ENCODE data around the gene VAMP1. TPM values are rescaled to one million over a fixed set of nuclear protein-coding genes. Genes with fewer than 3 reads are reported as not detected.
A peak's percentile ranks its signal among the peaks of the same experiment; 100 is the strongest.

Gene VAMP1
- total and polyA plus RNA-seq, 2 of the 13 experiments (the other 11 are each of a cell fraction or from before 2014, with no cell fraction given) = 2.5 to 7.4 TPM

DNA sequence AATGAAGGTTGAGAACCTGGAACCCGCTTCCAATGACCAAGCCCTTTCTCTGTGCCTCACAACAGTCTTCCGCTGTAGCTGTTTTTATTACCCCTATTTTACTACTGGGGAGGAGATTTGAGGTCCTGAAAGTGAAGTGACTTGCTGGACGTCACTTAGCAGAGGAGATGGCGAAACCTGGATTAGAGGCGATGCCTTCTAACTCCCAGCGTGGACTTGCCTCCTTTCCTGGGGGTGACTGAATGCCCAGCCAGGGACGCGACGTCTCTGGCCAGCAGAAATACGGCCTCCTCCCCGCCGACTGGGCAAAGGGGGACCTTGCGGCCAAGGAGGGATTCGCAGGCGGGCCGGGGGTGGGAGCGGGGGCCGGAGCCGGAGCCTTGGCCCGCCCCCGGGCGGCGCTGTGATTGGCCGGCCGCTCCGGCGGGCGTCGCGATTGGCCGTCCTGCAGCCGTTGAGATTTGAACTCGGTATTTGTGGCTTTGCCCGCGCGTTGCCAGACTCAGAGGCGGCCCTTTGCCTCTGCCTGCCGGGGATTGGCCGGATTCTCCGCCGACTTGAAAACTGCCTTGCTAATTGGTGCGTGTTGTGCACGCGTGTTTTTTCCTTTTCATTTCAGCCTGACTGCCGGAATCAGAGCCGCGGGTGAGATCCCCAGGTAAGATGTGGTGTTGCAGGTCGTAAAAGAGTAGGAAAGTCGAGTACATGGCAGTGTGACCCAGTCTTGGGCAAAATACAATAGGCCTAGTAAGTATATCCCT, 23.2 kb upstream of the VAMP1 start, which contains the start of gene NCAPD2 (continued):
- TF ChIP-seq ZNF18 (CRISPR knock-in tag; IDR thresholded peaks at IDR 0.05; ENCODE audit: insufficient replicate concordance) (peak; percentile 71), YEATS4 (CRISPR knock-in tag; IDR thresholded peaks at IDR 0.05; ENCODE audit: borderline replicate concordance) (peak; percentile 82), ZNF430 (CRISPR knock-in tag; IDR thresholded peaks at IDR 0.05) (peak; percentile 68), TMF1 (CRISPR knock-in tag; IDR thresholded peaks at IDR 0.05; ENCODE audit: low read depth) (peak; percentile 51), CREM (IDR thresholded peaks at IDR 0.05) (peak; percentile 23; the same call in 1 of the 2 replicates), CREM (CRISPR knock-in tag; IDR thresholded peaks at IDR 0.05) (no peak), GFI1 (CRISPR knock-in tag; IDR thresholded peaks at IDR 0.05; ENCODE audit: borderline replicate concordance) (0 out of 2 replicates have a peak, but pooled peaks have one; percentile 33), PBX2 (CRISPR knock-in tag; IDR thresholded peaks at IDR 0.05) (0 out of 2 replicates have a peak, but pooled peaks have one; percentile 2), JUND (CRISPR knock-in tag; IDR thresholded peaks at IDR 0.05) (0 out of 2 replicates have a peak, but pooled peaks have one; percentile 54), ZNF772 (CRISPR knock-in tag; IDR thresholded peaks at IDR 0.05) (0 out of 2 replicates have a peak, but pooled peaks have one; percentile 2), ARHGAP35 (CRISPR knock-in tag; IDR thresholded peaks at IDR 0.05; ENCODE audit: borderline replicate concordance) (0 out of 2 replicates have a peak, but pooled peaks have one; percentile 30), E2F2 (CRISPR knock-in tag; IDR thresholded peaks at IDR 0.05; ENCODE audit: borderline replicate concordance) (peak; percentile 90; the same call in 1 of the 2 replicates)
- TF ChIP-seq, protein P1, sequence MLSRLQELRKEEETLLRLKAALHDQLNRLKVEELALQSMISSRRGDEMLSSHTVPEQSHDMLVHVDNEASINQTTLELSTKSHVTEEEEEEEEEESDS (CRISPR knock-in tag; IDR thresholded peaks at IDR 0.05; ENCODE audit: borderline replicate concordance) = 0 out of 2 replicates have a peak, but pooled peaks have one; percentile 14
- TF ChIP-seq, protein P2, sequence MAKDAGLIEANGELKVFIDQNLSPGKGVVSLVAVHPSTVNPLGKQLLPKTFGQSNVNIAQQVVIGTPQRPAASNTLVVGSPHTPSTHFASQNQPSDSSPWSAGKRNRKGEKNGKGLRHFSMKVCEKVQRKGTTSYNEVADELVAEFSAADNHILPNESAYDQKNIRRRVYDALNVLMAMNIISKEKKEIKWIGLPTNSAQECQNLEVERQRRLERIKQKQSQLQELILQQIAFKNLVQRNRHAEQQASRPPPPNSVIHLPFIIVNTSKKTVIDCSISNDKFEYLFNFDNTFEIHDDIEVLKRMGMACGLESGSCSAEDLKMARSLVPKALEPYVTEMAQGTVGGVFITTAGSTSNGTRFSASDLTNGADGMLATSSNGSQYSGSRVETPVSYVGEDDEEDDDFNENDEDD (CRISPR knock-in tag; IDR thresholded peaks at IDR 0.05; ENCODE audit: borderline replicate concordance) = peak; percentile 95
- TF ChIP-seq, protein P3, sequence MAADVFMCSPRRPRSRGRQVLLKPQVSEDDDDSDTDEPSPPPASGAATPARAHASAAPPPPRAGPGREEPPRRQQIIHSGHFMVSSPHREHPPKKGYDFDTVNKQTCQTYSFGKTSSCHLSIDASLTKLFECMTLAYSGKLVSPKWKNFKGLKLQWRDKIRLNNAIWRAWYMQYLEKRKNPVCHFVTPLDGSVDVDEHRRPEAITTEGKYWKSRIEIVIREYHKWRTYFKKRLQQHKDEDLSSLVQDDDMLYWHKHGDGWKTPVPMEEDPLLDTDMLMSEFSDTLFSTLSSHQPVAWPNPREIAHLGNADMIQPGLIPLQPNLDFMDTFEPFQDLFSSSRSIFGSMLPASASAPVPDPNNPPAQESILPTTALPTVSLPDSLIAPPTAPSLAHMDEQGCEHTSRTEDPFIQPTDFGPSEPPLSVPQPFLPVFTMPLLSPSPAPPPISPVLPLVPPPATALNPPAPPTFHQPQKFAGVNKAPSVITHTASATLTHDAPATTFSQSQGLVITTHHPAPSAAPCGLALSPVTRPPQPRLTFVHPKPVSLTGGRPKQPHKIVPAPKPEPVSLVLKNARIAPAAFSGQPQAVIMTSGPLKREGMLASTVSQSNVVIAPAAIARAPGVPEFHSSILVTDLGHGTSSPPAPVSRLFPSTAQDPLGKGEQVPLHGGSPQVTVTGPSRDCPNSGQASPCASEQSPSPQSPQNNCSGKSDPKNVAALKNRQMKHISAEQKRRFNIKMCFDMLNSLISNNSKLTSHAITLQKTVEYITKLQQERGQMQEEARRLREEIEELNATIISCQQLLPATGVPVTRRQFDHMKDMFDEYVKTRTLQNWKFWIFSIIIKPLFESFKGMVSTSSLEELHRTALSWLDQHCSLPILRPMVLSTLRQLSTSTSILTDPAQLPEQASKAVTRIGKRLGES (CRISPR knock-in tag; IDR thresholded peaks at IDR 0.05; ENCODE audit: borderline replicate concordance) = no peak
- TF ChIP-seq, protein P4, sequence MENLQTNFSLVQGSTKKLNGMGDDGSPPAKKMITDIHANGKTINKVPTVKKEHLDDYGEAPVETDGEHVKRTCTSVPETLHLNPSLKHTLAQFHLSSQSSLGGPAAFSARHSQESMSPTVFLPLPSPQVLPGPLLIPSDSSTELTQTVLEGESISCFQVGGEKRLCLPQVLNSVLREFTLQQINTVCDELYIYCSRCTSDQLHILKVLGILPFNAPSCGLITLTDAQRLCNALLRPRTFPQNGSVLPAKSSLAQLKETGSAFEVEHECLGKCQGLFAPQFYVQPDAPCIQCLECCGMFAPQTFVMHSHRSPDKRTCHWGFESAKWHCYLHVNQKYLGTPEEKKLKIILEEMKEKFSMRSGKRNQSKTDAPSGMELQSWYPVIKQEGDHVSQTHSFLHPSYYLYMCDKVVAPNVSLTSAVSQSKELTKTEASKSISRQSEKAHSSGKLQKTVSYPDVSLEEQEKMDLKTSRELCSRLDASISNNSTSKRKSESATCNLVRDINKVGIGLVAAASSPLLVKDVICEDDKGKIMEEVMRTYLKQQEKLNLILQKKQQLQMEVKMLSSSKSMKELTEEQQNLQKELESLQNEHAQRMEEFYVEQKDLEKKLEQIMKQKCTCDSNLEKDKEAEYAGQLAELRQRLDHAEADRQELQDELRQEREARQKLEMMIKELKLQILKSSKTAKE (CRISPR knock-in tag; IDR thresholded peaks at IDR 0.05; ENCODE audit: borderline replicate concordance) = 0 out of 2 replicates have a peak, but pooled peaks have one; percentile 12
